Measurements from ENCODE around the gene XRCC1. TPM values are rescaled to one million over a fixed set of nuclear protein-coding genes. Genes with fewer than 3 reads are reported as not detected.

Gene XRCC1
- polyA plus RNA-seq, 1 donor from 2014 or later = 18.6 TPM

GRCh38 chr19:43570174-43570791, 5.0 kb downstream of the XRCC1 start:
- no peak for TF ChIP-seq CTCF (IDR thresholded peaks at IDR 0.05; ENCODE audit: poor library complexity, severe bottlenecking)
- no peak for TF ChIP-seq MXI1 (conservative IDR thresholded peaks at IDR 0.05; ENCODE audit: poor library complexity, severe bottlenecking)
- H2AFZ ChIP-seq (ENCODE audit: low read depth, low read length) = no peak overlapping the region
- no peak overlapping the region for H3K4me3 ChIP-seq (ENCODE audit: low read length)
- no peaks in the 10 kb centered on the region for H4K20me1 ChIP-seq (ENCODE audit: insufficient read depth)
- no peak overlapping the region for H3K4me2 ChIP-seq (ENCODE audit: low read length)
- H3K9me3 ChIP-seq (ENCODE audit: low read length) = no peaks in the 10 kb centered on the region
- no peaks in the 10 kb centered on the region for H3K36me3 ChIP-seq (ENCODE audit: insufficient read depth, low read length)
- no peaks in the 10 kb centered on the region for H3K9me2 ChIP-seq (ENCODE audit: insufficient read depth, low read length)
- peaks cover 18% of the 10 kb centered on the region for H3K79me2 ChIP-seq (replicated peaks; ENCODE audit: insufficient read depth, low read length)
- no peak overlapping the region for H3K27ac ChIP-seq (ENCODE audit: low read length)
- H3F3A ChIP-seq (ENCODE audit: insufficient read depth, low read length, poor library complexity, severe bottlenecking) = no peaks in the 10 kb centered on the region
- no peaks in the 10 kb centered on the region for H3K27me3 ChIP-seq (ENCODE audit: insufficient read depth, low read depth, low read length)
- H3K9ac ChIP-seq (ENCODE audit: low read length) = no peak overlapping the region

GRCh38 chr19:43569657-43570056, 5.7 kb downstream of the XRCC1 start:
- H3K36me3 ChIP-seq (ENCODE audit: insufficient read depth, low read length) = no peaks in the 10 kb centered on the region
- H3K4me3 ChIP-seq (ENCODE audit: low read length) = no peak overlapping the region
- no peaks in the 10 kb centered on the region for H3F3A ChIP-seq (ENCODE audit: insufficient read depth, low read length, poor library complexity, severe bottlenecking)
- no peaks in the 10 kb centered on the region for H3K9me2 ChIP-seq (ENCODE audit: insufficient read depth, low read length)
- H3K9ac ChIP-seq (ENCODE audit: low read length) = no peak overlapping the region
- TF ChIP-seq CTCF (IDR thresholded peaks at IDR 0.05; ENCODE audit: poor library complexity, severe bottlenecking) (no peak), SMC3 (conservative IDR thresholded peaks at IDR 0.05; ENCODE audit: poor library complexity) (no peak), POLR2AphosphoS5 (IDR thresholded peaks at IDR 0.05) (no peak), EP300 (conservative IDR thresholded peaks at IDR 0.05; ENCODE audit: poor library complexity, severe bottlenecking) (no peak), RAD21 (conservative IDR thresholded peaks at IDR 0.05) (no peak), MXI1 (conservative IDR thresholded peaks at IDR 0.05; ENCODE audit: poor library complexity, severe bottlenecking) (no peak), EZH2 (IDR thresholded peaks at IDR 0.05; ENCODE audit: borderline replicate concordance, insufficient read depth, low read length, poor library complexity, severe bottlenecking) (no peak), REST (IDR thresholded peaks at IDR 0.05; ENCODE audit: borderline replicate concordance) (no peak), TAF1 (IDR thresholded peaks at IDR 0.05; ENCODE audit: low read depth) (no peak)
- H3K4me2 ChIP-seq (ENCODE audit: low read length) = no peak overlapping the region
- H4K20me1 ChIP-seq (ENCODE audit: insufficient read depth) = no peaks in the 10 kb centered on the region
- peaks cover 12% of the 10 kb centered on the region for H3K79me2 ChIP-seq (replicated peaks; ENCODE audit: insufficient read depth, low read length)
- H3K27me3 ChIP-seq (ENCODE audit: insufficient read depth, low read depth, low read length) = no peaks in the 10 kb centered on the region
- no peak overlapping the region for H3K27ac ChIP-seq (ENCODE audit: low read length)
- H2AFZ ChIP-seq (ENCODE audit: low read depth, low read length) = no peak overlapping the region
- H3K9me3 ChIP-seq (ENCODE audit: low read length) = no peaks in the 10 kb centered on the region

Data from neural cell (in vitro differentiated cells).